HEK293 (cell line): ENCODE results near the gene SLC16A6.
"Not testable (repeated sequence)": the region's sequence is repeated elsewhere in the genome, so short reads cannot be mapped to it uniquely, and the experiment has no call there.

ENCODE experiments used
- CTCF ChIA-PET: fragments of 350-600 bp; formaldehyde crosslinking; extraction: SDS; loops from one replicate; lab custom pipeline; 2021; ENCODE audit warnings: antibody characterized with exemption; lab: Yijun Ruan, JAX
- POLR2A ChIA-PET: fragments of 300-600 bp; formaldehyde crosslinking; extraction: SDS; loops from one replicate; lab custom pipeline; 2020; ENCODE audit warnings: antibody characterized with exemption, inconsistent platforms; lab: Yijun Ruan, JAX
- H3K27ac ChIP-seq: fragments of 200-500 bp; sonication (Bioruptor generic); 2 replicates; pipeline ENCODE4 v1.5.1; 2014; ENCODE audit warnings: low read depth, low read length, control low read depth, inconsistent platforms; ENCODE audit errors: extremely low read depth
- H3K36me3 ChIP-seq, 2 experiments: fragments of 200-500 bp in 1 of 2; sonication (Bioruptor generic) in 1 of 2; 1 replicate in 1 of 2; 2 replicates in 1 of 2; pipeline ENCODE4 v1.5.1; 2014 to 2017; ENCODE audit warnings: inconsistent platforms in 2 of 2, low read length in 2 of 2; ENCODE audit not compliant: control insufficient read depth in 2 of 2, insufficient read depth in 1 of 2
- H3K4me1 ChIP-seq: fragments of 200-500 bp; sonication (Bioruptor generic); 2 replicates; pipeline ENCODE4 v1.5.1; 2014; ENCODE audit warnings: mild to moderate bottlenecking, low read length, inconsistent platforms; ENCODE audit not compliant: control insufficient read depth, insufficient read depth
- H3K4me3 ChIP-seq: 2 replicates; pipeline ENCODE4 v1.5.1; 2011; ENCODE audit warnings: low read depth, mild to moderate bottlenecking, control low read depth, low read length, moderate library complexity
- H3K9me3 ChIP-seq: fragments of 200-500 bp; sonication (Bioruptor generic); 2 replicates; pipeline ENCODE4 v1.5.1; 2014; ENCODE audit warnings: low read depth, low read length, inconsistent platforms; ENCODE audit not compliant: control insufficient read depth, insufficient read depth
- BCL11B ChIP-seq: fragments of 450-650 bp; formaldehyde crosslinking; IDR thresholded peaks from 2 replicates; pipeline ENCODE4 v1.5.1; 2016; ENCODE audit warnings: low read depth, missing biosample characterization, missing genetic modification characterization
- GLI2 ChIP-seq: fragments of 450-650 bp; formaldehyde crosslinking; IDR thresholded peaks from 2 replicates; pipeline ENCODE4; 2017; ENCODE audit warnings: missing biosample characterization, missing genetic modification characterization, low read depth, borderline replicate concordance
- HOXC10 ChIP-seq: sonication (generic); formaldehyde crosslinking; IDR thresholded peaks from 2 replicates; pipeline ENCODE4 v1.8.1; 2023; ENCODE audit warnings: mild to moderate bottlenecking, missing genetic modification reagents
- HOXD13 ChIP-seq: sonication (generic); formaldehyde crosslinking; IDR thresholded peaks from 2 replicates; pipeline ENCODE4 v1.8.0; 2022; ENCODE audit warnings: missing genetic modification reagents, borderline replicate concordance
- KLF1 ChIP-seq: fragments of 450-650 bp; formaldehyde crosslinking; IDR thresholded peaks from 2 replicates; pipeline ENCODE4 v1.5.1; 2016; ENCODE audit warnings: missing biosample characterization, missing genetic modification characterization
- KLF8 ChIP-seq: fragments of 450-650 bp; formaldehyde crosslinking; IDR thresholded peaks from 2 replicates; pipeline ENCODE4 v1.5.1; 2016; ENCODE audit warnings: missing biosample characterization, missing genetic modification characterization
- MEIS1 ChIP-seq: sonication (generic); formaldehyde crosslinking; IDR thresholded peaks from 2 replicates; pipeline ENCODE4 v1.8.1; 2022; ENCODE audit warnings: missing genetic modification reagents, mild to moderate bottlenecking, borderline replicate concordance
- TRIM28 ChIP-seq: IDR thresholded peaks from 2 replicates; pipeline ENCODE4 v1.6.1; 2011; ENCODE audit warnings: low read length, control low read depth, borderline replicate concordance
- WT1 ChIP-seq: fragments of 450-650 bp; formaldehyde crosslinking; IDR thresholded peaks from 2 replicates; pipeline ENCODE4 v1.5.1; 2016; ENCODE audit warnings: missing biosample characterization, missing genetic modification characterization
- YY1 ChIP-seq: fragments of 450-650 bp; formaldehyde crosslinking; IDR thresholded peaks from 2 replicates; pipeline ENCODE4 v1.5.1; 2018; ENCODE audit warnings: missing biosample characterization, missing genetic modification characterization
- YY2 ChIP-seq: fragments of 450-650 bp; formaldehyde crosslinking; IDR thresholded peaks from 2 replicates; pipeline ENCODE4 v1.5.1; 2016; ENCODE audit warnings: missing biosample characterization, missing genetic modification characterization
- ZNF112 ChIP-seq: fragments of 450-650 bp; formaldehyde crosslinking; IDR thresholded peaks from 2 replicates; pipeline ENCODE4 v1.5.0; 2017; ENCODE audit warnings: missing biosample characterization, missing genetic modification characterization
- ZNF19 ChIP-seq: fragments of 450-650 bp; formaldehyde crosslinking; IDR thresholded peaks from 2 replicates; pipeline ENCODE4; 2016; ENCODE audit warnings: missing biosample characterization, missing genetic modification characterization, low read depth
- ZNF223 ChIP-seq: fragments of 450-650 bp; formaldehyde crosslinking; IDR thresholded peaks from 2 replicates; pipeline ENCODE4 v1.5.1; 2016; ENCODE audit warnings: missing biosample characterization, missing genetic modification characterization
- ZNF248 ChIP-seq: fragments of 450-650 bp; formaldehyde crosslinking; IDR thresholded peaks from 2 replicates; pipeline ENCODE4 v1.5.1; 2017; ENCODE audit warnings: missing biosample characterization, missing genetic modification characterization
- ZNF335 ChIP-seq: fragments of 450-650 bp; formaldehyde crosslinking; conservative IDR thresholded peaks from 2 replicates; pipeline ENCODE4 v1.5.1; 2016; ENCODE audit warnings: missing biosample characterization, missing genetic modification characterization
- ZNF514 ChIP-seq: fragments of 450-650 bp; formaldehyde crosslinking; IDR thresholded peaks from 2 replicates; pipeline ENCODE4 v1.5.1; 2016; ENCODE audit warnings: missing biosample characterization, missing genetic modification characterization
- ZNF549 ChIP-seq: fragments of 450-650 bp; IDR thresholded peaks from 2 replicates; pipeline ENCODE4 v1.5.1; 2018; ENCODE audit warnings: missing biosample characterization, missing genetic modification characterization, mild to moderate bottlenecking, inconsistent platforms, moderate library complexity
- ZNF623 ChIP-seq: fragments of 450-650 bp; formaldehyde crosslinking; IDR thresholded peaks from 2 replicates; pipeline ENCODE4 v1.5.1; 2016; ENCODE audit warnings: missing biosample characterization, missing genetic modification characterization
- ZNF660 ChIP-seq: fragments of 450-650 bp; IDR thresholded peaks from 2 replicates; pipeline ENCODE4 v1.5.1; 2018; ENCODE audit warnings: missing biosample characterization, mild to moderate bottlenecking, missing genetic modification characterization
- ZNF747 ChIP-seq: fragments of 450-650 bp; formaldehyde crosslinking; IDR thresholded peaks from 2 replicates; pipeline ENCODE4 v1.5.1; 2016; ENCODE audit warnings: missing biosample characterization, missing genetic modification characterization
- ZNF768 ChIP-seq: fragments of 450-650 bp; formaldehyde crosslinking; IDR thresholded peaks from 2 replicates; pipeline ENCODE4 v1.5.1; 2018; ENCODE audit warnings: missing biosample characterization, mild to moderate bottlenecking, missing genetic modification characterization
- ZNF776 ChIP-seq: fragments of 450-650 bp; formaldehyde crosslinking; IDR thresholded peaks from 2 replicates; pipeline ENCODE4 v1.5.0; 2017; ENCODE audit warnings: missing biosample characterization, missing genetic modification characterization, borderline replicate concordance
- ZNF777 ChIP-seq: fragments of 450-650 bp; formaldehyde crosslinking; IDR thresholded peaks from 2 replicates; pipeline ENCODE4 v1.5.1; 2017; ENCODE audit warnings: missing biosample characterization, missing genetic modification characterization, borderline replicate concordance

SLC16A6 gene

GRCh38 chr17:68255731-68256538, 35.0 kb downstream of the SLC16A6 start:
- CTCF ChIA-PET = interaction anchor here (0.9 to 1.1 kb wide), 3 partner anchors 143 to 218 kb away, joined by 3 to 4 read pairs (median 3); no protein-coding TSS in a partner anchor
- H3K4me1 ChIP-seq = no peaks in the 10 kb centered on the region
- no peak overlapping the region for H3K27ac ChIP-seq
- H3K4me3 ChIP-seq = no peak overlapping the region
- no peaks in the 10 kb centered on the region for H3K9me3 ChIP-seq
- TF ChIP-seq BCL11B (tag by site-specific recombination) (no peak), ZNF549 (no peak), ZNF660 (tag by site-specific recombination) (no peak), KLF1 (no peak)
- POLR2A ChIA-PET = no interaction called here
- H3K36me3 ChIP-seq = peaks cover 33 to 65% of the 10 kb centered on the region in 2 experiments

DNA sequence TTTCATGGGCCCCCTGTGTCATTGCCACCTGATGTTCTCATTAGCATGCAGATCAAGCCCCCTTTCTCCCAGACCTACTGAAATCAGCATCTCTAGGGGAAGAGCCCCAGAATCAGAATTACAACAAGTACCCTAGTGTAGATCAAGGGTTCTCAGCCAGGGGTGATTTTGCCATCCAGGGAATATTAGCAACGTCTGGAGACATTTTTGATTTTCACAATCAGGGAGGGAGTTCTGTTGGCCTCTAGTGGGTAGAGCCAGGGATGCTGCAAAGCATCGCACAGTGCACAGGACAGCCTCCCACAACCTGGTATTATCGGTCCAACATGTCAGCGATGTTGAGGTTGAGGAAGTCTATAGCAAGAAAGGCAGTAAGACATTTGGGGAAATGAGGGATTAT, 35.8 kb downstream of the SLC16A6 start:
- TF ChIP-seq ZNF776 (no peak), ZNF19 (tag by site-specific recombination) (no peak), ZNF514 (tag by site-specific recombination) (no peak), TRIM28 (no peak), WT1 (tag by site-specific recombination) (no peak), ZNF223 (no peak), ZNF747 (tag by site-specific recombination) (no peak), KLF8 (tag by site-specific recombination) (no peak), ZNF248 (no peak), ZNF768 (no peak), ZNF335 (no peak), HOXC10 (no peak), YY1 (no peak), ZNF777 (tag by site-specific recombination) (no peak), YY2 (tag by site-specific recombination) (no peak), ZNF623 (tag by site-specific recombination) (no peak), MEIS1 (no peak), HOXD13 (no peak), ZNF112 (no peak), GLI2 (no peak)
- TF ChIP-seq, all 188 proteins: peak for 0
- H3K36me3 ChIP-seq = peaks cover 38 to 73% of the 10 kb centered on the region in 2 experiments
- CTCF ChIA-PET = interaction anchor here (1.0 to 1.8 kb wide), 3 partner anchors 7 to 219 kb away, joined by 3 to 4 read pairs (median 4); no protein-coding TSS in a partner anchor

DNA sequence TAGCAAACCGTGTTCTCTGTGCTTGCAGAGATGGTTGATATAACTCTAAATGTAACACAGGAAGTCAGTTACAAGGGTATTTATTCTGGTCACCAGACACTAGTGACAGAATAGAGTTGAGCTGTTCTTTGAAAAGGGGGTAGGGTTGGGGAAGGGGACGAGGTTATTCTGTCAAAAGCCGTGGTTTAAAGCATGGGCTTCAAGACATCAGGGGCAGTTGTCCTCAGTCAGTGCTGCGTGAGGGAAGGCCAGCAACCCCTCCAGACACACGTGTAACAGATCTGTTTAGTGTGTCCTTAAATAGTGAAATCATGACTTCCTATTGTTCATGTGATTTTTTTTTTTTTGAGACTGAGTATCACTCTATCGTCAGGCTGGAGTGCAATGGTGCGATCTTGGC, 37.5 kb downstream of the SLC16A6 start:
- H3K36me3 ChIP-seq = peaks cover 39 to 83% of the 10 kb centered on the region in 2 experiments
- H3K4me3 ChIP-seq, H3K27ac ChIP-seq, POLR2A ChIA-PET, H3K4me1 ChIP-seq, H3K9me3 ChIP-seq: not testable (repeated sequence)
- CTCF ChIA-PET = interaction anchor here (0.7 to 1.8 kb wide), 2 partner anchors 38 to 146 kb away, joined by 4 read pairs; no protein-coding TSS in a partner anchor

More for the DNA sequence above, 35.8 kb downstream of the SLC16A6 start:
- no peak overlapping the region for H3K27ac ChIP-seq
- H3K9me3 ChIP-seq = no peaks in the 10 kb centered on the region
- no peak overlapping the region for H3K4me3 ChIP-seq
- POLR2A ChIA-PET = no interaction called here
- H3K4me1 ChIP-seq = no peaks in the 10 kb centered on the region
